K562 (cell line): ENCODE results near the gene FTO. TPM values are rescaled to one million over a fixed set of nuclear protein-coding genes. Genes with fewer than 3 reads are reported as not detected.

Source experiments
- CREM ChIP-seq: IDR thresholded peaks from 2 replicates; pipeline ENCODE4 v1.6.1; 2014; ENCODE audit warnings: antibody characterized with exemption, low read depth
- KLF10 ChIP-seq: fragments of 250-450 bp; sonication (Bioruptor Pico); IDR thresholded peaks from 2 replicates; pipeline ENCODE4 v1.6.1; 2021; ENCODE audit warnings: matching md5 sums
- MCM3 ChIP-seq: fragments of 450-650 bp; IDR thresholded peaks from 2 replicates; pipeline ENCODE4 v1.6.1; 2016
- MYNN ChIP-seq, 2 experiments: sonication (generic); formaldehyde crosslinking in 1 of 2; IDR thresholded peaks; 2 replicates each; pipeline versions ENCODE4 v1.5.0 to v1.6.1; 2016 to 2020; ENCODE audit warnings: antibody characterized with exemption in 1 of 2, missing genetic modification reagents in 1 of 2
- RHOXF2B ChIP-seq: fragments of 250-450 bp; sonication (Bioruptor Pico); conservative IDR thresholded peaks from 2 replicates; pipeline ENCODE4 v1.5.1; 2021
- SETDB1 ChIP-seq: IDR thresholded peaks from one replicate; pipeline ENCODE4 v1.6.1; 2012; ENCODE audit warnings: low read length, control low read depth, inconsistent platforms
- ZBTB11 ChIP-seq, 3 experiments: fragments of 200-800 bp in 1 of 3; fragments of 250-450 bp in 1 of 3; fragments of 450-650 bp in 1 of 3; sonication (Bioruptor Pico) in 1 of 3; sonication (Bioruptor generic) in 1 of 3; formaldehyde crosslinking in 1 of 3; IDR thresholded peaks; 2 replicates each; pipeline versions ENCODE4 v1.6.1 to v1.8.0; 2016 to 2022; ENCODE audit warnings: mild to moderate bottlenecking in 2 of 3, missing genetic modification characterization in 2 of 3, missing compliant biosample characterization in 1 of 3, moderate library complexity in 1 of 3
- ZNF551 ChIP-seq: fragments of 250-450 bp; sonication (Bioruptor Pico); IDR thresholded peaks from 2 replicates; pipeline ENCODE4 v1.5.0; 2021; ENCODE audit warnings: mild to moderate bottlenecking, moderate library complexity
- polyA plus RNA-seq, 8 experiments: library from polyadenylated mRNA; depleted of rRNA in 4 of 8; stranded (reverse) in 5 of 8; unstranded in 3 of 8; fragments of >200 nt; fragmentation: Nextera tagmentation in 2 of 8; fragmentation: Illumina TruSeq in 1 of 8; extraction: Ambion mirVana in 2 of 8; extraction: Trizol in 1 of 8; gene quantifications; 2 replicates each; pipeline versions ENCODE4 v1.2.1 to v1.2.3, GENCODE V29; 2011 to 2014; ENCODE audit warnings: inconsistent platforms in 1 of 8, missing spikeins in 1 of 8
- total RNA-seq, 7 experiments: library from RNA; depleted of rRNA in 6 of 7; stranded (reverse); fragments of >200 nt in 6 of 7; fragmentation: Illumina TruSeq in 2 of 7; extraction: Trizol in 2 of 7; gene quantifications; 2 replicates each; pipeline versions ENCODE4 v1.2.1 to v1.2.3, GENCODE V29; 2011 to 2021; ENCODE audit warnings: low replicate concordance in 1 of 7
- TF ChIP-seq, protein P1 (sequence below): fragments of 250-450 bp; sonication (Bioruptor Pico); IDR thresholded peaks from 2 replicates; pipeline ENCODE4 v1.4.0; 2020; ENCODE audit warnings: borderline replicate concordance
- TF ChIP-seq, protein P2 (sequence below): fragments of 450-650 bp; IDR thresholded peaks from 2 replicates; pipeline ENCODE4 v1.6.1; 2016; ENCODE audit warnings: low read depth

The FTO gene
- total and polyA plus RNA-seq, 9 of the 15 experiments (the other 6 are each of a cell fraction or from before 2014, with no cell fraction given): 11.3 to 27.7 (median 25.5) TPM

DNA sequence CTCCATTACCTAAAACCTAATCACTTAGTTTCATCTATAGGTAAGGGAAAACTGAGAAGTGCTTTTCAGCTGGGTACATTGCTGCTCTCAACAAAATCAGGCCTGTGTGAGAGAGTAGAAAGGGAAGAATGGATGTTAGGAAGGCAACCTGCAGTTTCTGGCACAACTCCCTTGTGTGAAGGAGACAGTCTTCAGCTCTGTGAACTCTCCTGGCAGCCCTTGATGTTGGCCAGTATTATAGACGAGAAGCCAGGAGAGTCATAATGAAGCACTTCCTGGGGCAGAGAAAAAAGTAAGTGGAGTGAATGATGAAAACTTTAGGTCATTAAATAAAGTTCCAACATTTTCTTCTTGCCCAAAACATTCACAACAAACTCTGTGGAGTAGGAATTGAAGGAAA lies 322.5 kb downstream of the FTO start (continued):
- TF ChIP-seq ZBTB11 (CRISPR knock-in tag; IDR thresholded peaks at IDR 0.05) (no peak), MCM3 (no peak), CREM (no peak), KLF10 (CRISPR knock-in tag) (no peak), ZNF551 (CRISPR knock-in tag) (no peak), RHOXF2B (no peak), SETDB1 (no peak), MYNN (IDR thresholded peaks at IDR 0.05) (no peak), MYNN (CRISPR knock-in tag; IDR thresholded peaks at IDR 0.05) (no peak)
- TF ChIP-seq, protein P1, sequence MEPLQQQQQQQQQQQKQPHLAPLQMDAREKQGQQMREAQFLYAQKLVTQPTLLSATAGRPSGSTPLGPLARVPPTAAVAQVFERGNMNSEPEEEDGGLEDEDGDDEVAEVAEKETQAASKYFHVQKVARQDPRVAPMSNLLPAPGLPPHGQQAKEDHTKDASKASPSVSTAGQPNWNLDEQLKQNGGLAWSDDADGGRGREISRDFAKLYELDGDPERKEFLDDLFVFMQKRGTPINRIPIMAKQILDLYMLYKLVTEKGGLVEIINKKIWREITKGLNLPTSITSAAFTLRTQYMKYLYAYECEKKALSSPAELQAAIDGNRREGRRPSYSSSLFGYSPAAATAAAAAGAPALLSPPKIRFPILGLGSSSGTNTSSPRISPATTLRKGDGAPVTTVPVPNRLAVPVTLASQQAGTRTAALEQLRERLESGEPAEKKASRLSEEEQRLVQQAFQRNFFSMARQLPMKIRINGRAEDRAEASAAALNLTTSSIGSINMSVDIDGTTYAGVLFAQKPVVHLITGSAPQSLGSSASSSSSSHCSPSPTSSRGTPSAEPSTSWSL: no peak
- TF ChIP-seq, protein P2, sequence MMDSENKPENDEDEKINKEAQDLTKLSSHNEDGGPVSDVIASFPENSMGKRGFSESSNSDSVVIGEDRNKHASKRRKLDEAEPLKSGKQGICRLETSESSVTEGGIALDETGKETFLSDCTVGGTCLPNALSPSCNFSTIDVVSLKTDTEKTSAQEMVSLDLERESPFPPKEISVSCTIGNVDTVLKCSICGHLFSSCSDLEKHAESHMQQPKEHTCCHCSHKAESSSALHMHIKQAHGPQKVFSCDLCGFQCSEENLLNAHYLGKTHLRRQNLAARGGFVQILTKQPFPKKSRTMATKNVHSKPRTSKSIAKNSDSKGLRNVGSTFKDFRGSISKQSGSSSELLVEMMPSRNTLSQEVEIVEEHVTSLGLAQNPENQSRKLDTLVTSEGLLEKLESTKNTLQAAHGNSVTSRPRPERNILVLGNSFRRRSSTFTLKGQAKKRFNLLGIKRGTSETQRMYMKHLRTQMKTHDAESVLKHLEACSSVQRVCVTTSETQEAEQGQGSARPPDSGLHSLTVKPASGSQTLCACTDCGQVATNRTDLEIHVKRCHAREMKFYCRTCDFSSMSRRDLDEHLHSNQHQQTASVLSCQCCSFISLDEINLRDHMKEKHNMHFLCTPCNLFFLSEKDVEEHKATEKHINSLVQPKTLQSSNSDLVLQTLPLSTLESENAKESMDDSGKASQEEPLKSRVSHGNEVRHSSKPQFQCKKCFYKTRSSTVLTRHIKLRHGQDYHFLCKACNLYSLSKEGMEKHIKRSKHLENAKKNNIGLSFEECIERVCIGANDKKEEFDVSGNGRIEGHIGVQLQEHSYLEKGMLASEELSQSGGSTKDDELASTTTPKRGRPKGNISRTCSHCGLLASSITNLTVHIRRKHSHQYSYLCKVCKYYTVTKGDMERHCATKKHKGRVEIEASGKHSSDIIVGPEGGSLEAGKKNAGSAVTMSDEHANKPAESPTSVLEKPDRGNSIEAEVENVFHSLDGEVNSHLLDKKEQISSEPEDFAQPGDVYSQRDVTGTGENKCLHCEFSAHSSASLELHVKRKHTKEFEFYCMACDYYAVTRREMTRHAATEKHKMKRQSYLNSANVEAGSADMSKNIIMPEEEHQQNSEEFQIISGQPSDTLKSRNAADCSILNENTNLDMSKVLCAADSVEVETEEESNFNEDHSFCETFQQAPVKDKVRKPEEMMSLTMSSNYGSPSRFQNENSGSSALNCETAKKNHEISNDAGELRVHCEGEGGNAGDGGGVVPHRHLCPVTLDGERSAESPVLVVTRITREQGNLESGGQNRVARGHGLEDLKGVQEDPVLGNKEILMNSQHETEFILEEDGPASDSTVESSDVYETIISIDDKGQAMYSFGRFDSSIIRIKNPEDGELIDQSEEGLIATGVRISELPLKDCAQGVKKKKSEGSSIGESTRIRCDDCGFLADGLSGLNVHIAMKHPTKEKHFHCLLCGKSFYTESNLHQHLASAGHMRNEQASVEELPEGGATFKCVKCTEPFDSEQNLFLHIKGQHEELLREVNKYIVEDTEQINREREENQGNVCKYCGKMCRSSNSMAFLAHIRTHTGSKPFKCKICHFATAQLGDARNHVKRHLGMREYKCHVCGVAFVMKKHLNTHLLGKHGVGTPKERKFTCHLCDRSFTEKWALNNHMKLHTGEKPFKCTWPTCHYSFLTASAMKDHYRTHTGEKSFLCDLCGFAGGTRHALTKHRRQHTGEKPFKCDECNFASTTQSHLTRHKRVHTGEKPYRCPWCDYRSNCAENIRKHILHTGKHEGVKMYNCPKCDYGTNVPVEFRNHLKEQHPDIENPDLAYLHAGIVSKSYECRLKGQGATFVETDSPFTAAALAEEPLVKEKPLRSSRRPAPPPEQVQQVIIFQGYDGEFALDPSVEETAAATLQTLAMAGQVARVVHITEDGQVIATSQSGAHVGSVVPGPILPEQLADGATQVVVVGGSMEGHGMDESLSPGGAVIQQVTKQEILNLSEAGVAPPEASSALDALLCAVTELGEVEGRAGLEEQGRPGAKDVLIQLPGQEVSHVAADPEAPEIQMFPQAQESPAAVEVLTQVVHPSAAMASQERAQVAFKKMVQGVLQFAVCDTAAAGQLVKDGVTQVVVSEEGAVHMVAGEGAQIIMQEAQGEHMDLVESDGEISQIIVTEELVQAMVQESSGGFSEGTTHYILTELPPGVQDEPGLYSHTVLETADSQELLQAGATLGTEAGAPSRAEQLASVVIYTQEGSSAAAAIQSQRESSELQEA: no peak
